Suppressor macrophage treated with lipopolysaccharide for 1 hour (primary cell): Measurements from ENCODE around the gene UBXN4.
A peak's percentile ranks its signal among the peaks of the same experiment; 100 is the strongest.

ENCODE experiments used
- DNase-seq, 3 donors: peaks; one replicate each; pipeline ENCODE4 v3.0.0-alpha.2; 2020 to 2022

Gene UBXN4

DNA sequence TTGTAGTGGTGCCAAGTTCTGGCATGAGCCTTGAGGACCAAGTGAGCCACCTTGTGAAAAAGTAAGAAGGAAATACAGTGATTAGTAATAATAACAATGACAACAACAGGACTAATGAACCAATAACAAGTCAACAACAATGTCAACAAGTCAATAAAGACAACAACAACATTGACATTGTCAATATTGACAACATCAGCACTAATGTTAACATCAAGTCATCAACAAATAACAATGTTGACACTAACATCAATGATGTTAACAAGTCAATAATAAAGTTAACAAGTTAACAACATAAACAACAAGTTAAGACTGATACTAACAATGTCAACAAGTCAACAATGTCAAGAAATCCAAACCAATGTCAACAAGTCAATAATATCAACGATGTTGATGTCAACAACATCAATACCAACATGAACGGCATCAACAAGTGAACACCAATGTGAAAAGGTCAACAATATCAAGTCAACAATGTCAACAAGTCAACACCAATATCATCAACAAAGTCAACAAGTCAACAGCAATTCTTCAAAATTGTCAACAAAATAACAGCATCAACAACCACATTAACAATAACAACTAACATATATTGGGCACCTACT lies 71.4 kb downstream of the UBXN4 start:
- DNase-seq = no peak

DNA sequence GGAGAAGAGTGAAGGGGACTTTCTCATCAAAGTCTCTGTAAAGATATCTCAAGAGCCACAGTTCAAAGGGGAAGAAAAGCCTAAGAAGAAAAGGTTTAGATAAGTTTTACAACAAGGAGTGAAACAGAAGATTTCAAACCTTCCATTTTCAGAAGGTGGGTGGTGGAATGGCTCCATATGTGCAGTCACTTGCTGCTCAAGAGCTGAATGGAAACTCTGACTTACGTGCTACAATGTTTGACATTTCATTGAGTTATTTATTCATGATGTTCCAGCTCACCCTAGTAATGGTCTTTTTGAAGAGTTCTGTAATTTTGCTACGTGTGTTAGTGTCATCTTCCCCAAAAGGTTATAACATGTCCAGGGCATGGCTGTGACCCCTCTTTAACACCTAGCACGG lies 73.6 kb downstream of the UBXN4 start:
- DNase-seq = no peak

DNA sequence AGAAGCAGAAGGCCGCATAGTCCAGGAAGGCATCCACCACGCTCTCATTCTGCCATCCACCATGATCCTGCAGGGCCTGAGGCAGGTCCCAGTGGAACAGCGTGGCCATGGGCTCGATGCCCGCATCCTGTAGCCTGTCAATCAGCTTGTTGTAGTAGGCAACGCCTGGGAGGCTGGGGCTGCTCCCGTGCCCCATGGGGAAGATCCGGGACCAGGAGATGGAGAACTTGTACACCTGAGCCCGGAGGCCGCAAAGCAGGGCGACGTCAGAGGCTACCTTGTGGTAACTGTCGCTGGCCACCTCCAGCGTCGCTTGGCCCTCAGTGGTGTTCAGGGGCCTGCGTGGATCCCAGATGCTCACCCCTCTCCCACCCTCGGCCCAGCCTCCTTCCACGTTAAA lies 75.8 kb downstream of the UBXN4 start:
- no peak for DNase-seq

DNA sequence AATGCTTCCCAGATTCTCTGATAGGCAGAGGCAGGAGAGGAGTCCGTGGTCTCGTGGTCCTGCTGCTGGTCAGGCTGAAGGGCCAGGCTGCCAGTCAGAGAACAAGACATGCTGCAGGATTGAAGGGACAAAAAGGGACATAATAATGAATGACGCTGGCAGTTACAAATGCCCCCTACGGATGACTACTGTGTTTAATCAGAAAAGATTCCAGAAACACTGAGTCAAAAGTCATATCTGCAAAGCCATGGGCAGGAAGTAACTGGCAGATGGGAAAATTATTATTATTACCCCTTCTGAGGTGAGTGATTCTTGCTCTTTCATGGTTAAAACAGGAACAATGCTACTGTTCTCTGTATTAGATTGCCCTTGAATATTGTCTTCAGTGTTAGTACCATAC lies 76.3 kb downstream of the UBXN4 start:
- peak in 1 of 3 donors; percentile 45 for DNase-seq

DNA sequence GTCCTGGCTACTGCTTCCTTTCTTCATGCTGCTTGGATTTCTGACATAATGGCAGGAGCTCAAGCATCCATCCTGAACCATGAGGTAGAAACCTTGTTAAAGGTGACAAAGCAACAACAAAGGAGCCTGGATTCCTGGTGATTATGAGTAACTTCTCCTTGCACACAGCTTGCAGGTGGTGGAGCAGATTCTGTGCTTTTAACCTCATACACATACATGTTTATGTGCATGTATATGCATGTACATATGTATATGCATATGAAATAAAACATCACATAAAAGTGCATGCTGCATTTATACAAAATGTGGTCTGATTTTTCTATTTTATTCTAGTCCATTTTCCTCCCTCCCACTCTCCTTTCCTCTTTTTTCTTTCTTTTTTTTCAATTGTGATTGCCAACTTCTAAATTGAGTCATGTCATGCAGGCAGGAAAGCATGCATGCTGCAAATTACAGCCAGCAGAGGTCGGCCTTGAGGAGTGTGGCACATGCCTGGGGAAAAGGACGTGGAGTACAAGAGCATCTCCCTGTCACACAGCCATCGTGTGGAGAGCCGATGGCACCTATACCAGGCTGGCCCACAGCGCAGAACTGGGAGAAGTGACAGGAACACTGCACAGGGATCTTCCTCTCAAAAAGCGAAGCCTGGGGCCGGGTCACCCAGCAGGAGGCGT lies 77.4 kb downstream of the UBXN4 start:
- DNase-seq = peak; percentile 23 to 26 (median 25)

DNA sequence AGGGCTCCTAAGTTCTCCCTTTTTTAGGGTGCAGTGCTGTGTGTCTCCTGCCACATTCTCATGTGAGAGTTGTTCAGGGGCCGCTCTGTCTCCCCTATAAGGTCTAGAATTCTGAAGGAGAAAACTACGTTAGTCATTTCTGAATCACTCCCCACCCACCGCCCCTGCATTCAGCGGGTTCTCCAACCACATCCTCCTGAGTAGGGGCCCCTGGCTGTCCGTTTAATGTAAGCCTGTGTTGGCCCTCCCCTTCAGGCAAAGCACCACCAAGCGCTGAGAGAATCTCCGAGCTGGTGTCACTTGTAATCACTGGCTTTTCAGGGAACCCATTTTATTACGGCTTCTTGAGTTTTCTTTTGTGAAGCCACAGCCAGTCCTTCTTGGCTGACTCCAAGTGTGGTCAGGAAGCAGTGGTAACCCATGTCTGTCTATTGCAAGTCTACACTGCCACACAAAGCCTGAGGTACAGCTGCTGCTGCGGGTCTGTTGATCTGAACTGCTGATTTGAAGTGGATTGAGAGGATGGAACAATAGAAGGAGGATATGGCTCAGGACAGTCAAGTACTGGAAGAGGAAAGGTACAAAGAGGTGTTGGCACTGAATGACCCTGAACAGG lies 78.5 kb downstream of the UBXN4 start:
- DNase-seq = peak; percentile 47 to 68 (median 57)

DNA sequence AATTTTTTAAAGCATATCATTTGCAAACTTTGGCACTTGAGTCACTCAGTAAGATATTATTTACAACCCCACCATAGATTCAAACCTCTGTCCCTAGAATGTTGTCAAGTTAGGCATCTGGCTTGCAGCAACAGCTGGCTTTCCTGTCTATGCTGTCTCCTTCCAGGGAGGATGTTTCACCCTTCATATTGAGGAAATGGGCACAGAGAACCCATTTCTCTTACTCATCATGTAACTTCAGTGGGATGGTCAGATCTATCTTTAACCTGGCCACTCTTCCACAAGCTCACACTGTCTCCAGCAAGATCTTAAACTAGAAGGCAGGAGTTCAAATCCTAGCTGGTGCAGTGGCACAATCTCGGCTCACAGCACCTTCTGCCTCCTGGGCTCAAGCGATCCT lies 79.5 kb downstream of the UBXN4 start:
- DNase-seq = no peak

DNA sequence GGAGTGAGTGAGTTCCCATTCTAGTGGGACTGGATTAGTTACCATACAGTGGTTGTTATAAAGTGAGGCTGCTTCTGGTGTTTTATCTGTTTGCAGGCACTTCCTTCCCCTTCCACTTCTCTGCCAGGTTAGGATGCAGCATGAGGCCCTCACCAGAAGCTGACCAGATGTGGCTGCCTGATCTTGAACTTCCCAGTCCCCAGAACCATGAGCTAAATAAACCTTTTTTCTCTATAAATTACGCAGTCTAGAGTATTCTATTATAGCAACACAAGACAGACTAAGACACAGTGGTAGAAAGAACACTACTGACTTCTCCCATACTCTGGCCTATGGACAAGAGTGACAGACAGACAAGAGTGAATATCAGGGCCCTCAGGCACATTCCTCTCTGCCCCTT lies 81.2 kb downstream of the UBXN4 start:
- DNase-seq = no peak

DNA sequence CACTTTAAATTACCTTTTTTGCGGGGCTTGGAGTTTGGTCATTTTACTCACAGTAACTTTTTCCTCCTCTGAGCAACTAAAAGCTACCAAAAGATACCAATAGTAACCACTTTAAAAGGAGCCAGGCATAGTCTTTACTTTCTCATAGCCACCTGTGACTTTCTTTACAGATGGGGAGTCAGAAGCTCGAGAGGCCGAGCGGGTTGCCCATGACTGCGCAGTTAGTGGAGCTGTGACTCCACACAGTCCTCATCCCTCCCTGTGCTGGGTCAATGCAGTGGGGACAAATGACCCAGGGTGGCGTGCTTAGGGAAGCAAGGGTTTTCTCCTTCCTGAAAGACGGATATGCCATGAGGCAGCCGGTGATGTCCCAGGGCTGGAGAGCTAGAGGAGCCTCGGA lies 83.5 kb downstream of the UBXN4 start:
- no peak for DNase-seq

DNA sequence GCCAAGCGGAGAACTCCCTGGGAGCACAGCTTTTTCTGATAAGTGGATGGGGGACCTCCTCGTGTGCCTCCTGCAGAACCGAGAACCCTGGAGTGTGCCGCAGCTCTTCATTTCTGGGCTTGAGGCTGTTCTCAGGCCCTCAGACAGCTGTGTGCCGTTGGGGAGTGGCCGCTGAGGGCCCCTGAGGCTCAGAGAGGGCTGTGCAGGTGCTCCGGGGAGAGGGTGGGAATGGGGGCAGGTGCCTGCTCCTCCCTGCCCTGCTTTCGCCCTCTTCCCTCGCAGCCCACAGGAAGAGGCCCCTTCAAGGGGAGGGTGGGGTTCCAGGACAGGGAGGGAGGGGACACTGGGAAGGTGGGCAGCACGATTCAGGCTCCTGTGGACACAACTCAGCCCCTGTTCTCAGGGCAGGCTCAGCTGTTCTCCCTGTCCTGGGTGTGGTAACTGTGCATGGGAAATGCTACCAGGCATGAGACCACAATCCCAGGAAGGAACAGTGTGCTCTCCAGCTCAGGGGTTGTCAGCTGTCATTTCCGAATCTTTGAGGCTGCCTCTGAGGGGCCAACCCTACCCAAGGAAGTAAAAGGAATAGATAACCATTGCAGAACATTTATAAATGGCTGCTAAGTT lies 84.0 kb downstream of the UBXN4 start:
- no peak for DNase-seq

DNA sequence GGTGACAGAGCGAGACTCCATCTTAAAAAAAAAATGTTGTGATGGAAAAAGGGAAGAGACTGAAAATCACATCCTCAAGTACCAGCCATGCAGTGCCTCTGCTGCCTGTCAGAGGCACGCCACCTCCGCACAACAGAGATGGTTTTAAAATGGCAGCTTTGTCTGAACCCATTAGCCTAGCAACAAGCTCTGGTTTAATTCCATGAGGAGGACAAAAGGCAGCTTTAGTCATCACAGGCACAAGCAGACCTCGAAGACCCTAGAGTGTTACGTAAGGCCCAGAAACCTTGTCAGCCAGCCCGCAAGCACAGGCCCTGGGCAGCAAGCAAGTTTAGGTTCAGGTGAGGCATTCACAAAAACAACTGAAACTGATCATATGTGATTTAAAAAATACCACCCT lies 84.9 kb downstream of the UBXN4 start:
- DNase-seq = no peak

DNA sequence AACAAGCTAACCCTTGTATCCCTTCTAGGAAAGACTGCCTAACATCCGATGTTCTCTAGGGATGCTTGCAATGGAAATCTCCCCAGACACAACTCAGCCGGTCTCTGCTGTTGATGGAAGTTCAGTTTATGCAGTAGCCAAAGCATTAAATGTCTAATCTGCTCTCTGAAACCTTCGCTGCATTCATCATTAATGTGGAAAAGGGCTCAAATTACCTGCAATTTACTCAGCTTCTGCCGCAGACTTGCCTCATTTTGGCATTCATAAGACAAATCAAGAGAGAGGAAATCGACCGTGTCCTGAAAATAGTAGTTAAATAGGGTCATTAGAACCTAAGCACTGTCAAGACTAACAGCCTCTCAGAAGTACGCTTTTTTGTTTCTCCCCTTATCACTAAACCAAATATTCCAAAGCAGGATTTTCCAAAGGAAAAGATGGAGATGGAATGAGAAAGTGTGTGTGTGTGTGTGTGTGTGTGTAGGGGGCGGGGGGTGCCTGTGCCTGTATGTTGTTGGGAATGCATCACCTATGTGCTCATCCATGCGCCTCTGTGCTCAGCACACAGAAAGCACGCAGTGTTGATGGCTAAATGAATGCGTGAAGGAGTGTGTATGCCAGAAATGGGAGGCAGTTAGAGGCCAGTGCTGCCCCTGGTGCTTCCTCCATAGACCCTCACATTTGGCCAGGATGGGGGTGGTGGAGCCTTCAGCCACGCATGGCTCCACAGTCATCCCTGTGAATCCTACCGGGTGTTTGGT lies 87.9 kb downstream of the UBXN4 start:
- DNase-seq = no peak

DNA sequence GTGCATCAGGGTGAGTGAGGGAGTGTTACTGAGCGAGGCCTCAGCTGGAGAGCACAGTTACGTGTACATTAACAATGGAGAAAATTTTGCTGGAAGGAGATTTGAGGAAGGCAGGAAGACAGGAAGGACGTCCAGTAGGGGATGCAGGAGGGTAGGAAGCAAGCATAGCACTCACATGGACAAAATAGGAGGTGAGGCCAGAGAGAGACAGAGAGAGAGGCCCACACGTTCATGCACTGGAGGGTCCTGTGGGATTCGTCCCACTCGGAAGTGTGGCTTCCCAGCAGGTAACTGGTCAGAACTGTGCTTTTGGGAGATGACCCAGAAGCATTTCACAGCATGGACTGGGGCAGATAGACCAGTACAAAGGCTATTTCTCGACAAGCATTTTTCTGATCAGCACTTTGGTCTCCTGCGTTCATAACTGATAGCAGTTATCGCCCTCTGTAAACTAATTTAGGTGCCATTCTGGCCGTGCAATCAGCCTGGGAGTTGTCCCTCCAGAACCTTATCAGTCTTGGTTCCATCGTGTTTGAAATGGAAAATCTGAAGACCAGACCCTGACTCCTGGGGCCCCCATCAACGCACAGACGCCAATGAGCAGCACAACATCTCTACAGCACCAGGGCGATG lies 89.6 kb downstream of the UBXN4 start:
- no peak for DNase-seq

DNA sequence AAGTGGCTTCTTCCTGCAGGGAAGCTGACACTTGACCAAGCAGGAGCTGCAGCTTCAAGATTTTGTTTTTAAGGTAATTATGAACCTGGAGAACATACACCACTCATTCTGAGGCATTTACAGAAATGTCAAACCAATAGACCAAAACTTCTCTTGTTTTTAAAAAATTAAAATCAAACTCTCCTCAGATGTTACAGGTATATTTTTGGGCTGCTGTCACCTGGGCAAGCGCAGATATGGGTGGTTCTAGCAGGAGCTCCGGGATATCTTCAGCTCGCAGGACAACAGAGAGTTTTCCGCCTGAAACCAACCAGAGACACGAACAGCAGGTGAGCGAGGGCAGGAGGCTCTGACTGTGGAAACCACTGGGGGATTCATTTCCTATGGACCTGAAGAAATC lies 91.2 kb downstream of the UBXN4 start:
- no peak for DNase-seq
